ENCODE data around the gene MAPK4.
"Not testable (repeated sequence)": the region's sequence is repeated elsewhere in the genome, so short reads cannot be mapped to it uniquely, and the experiment has no call there.

Gene MAPK4

DNA sequence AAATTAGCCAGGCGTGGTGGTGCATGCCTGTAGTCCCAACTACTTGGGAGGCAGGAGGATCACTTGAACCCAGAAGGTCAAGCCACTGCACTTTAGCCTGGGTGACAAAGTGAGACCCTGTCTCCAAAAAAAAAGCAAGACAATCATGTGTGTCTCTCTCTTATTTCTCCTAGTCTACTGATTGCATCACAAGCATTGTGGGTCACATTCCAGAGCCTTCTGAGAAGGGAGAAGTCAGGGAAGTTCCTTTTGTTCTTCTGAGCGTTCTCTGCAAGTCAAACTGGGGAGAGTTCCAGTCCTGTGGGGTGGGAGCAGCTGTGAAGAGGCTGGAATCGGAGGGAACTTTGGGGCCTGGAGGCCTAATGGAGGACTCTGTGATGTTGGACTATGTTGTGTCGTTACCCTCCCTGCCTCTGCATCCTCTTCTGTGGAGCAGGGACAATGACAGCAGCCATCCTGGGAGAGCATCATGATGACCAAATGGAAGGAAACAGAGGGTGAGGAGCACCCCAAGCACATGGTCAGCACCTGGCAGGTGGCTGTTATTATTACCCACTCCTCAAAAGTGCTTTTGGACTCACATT lies 144.6 kb downstream of the MAPK4 start:
- TF ChIP-seq, protein P1, sequence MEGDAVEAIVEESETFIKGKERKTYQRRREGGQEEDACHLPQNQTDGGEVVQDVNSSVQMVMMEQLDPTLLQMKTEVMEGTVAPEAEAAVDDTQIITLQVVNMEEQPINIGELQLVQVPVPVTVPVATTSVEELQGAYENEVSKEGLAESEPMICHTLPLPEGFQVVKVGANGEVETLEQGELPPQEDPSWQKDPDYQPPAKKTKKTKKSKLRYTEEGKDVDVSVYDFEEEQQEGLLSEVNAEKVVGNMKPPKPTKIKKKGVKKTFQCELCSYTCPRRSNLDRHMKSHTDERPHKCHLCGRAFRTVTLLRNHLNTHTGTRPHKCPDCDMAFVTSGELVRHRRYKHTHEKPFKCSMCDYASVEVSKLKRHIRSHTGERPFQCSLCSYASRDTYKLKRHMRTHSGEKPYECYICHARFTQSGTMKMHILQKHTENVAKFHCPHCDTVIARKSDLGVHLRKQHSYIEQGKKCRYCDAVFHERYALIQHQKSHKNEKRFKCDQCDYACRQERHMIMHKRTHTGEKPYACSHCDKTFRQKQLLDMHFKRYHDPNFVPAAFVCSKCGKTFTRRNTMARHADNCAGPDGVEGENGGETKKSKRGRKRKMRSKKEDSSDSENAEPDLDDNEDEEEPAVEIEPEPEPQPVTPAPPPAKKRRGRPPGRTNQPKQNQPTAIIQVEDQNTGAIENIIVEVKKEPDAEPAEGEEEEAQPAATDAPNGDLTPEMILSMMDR (IDR thresholded peaks at IDR 0.05; ENCODE audit: low read depth, low read length, missing control alignments), result no peak
- DNase-seq (ENCODE audit: extremely low read depth, low read depth), result no peak
- H3K4me3 ChIP-seq (replicated peaks; ENCODE audit: low read depth, low read length), result no peak overlapping the region

DNA sequence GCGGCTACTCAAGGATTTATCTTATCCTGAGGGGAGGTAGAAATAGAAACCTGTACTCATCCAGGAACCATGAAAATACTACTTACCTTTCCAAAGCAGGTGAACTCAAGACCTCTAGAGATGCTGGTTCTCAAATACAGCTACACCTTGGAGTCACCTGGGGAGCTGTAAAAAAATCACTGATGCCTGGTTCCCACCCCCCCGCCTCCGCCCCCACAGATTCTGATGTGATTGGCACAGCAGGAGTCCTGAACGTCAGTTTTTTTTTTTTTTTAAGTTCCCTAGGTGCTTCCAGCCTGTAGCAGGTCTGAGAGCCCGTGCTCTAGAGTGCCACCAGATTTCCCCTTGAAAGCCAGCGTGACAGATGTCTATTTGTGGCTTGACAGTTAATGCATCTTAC lies 146.3 kb downstream of the MAPK4 start:
- no peak for DNase-seq (ENCODE audit: extremely low read depth, low read depth)
- TF ChIP-seq, protein P1 (IDR thresholded peaks at IDR 0.05; ENCODE audit: low read depth, low read length, missing control alignments), result no peak
- no peak overlapping the region for H3K4me3 ChIP-seq (replicated peaks; ENCODE audit: low read depth, low read length)

DNA sequence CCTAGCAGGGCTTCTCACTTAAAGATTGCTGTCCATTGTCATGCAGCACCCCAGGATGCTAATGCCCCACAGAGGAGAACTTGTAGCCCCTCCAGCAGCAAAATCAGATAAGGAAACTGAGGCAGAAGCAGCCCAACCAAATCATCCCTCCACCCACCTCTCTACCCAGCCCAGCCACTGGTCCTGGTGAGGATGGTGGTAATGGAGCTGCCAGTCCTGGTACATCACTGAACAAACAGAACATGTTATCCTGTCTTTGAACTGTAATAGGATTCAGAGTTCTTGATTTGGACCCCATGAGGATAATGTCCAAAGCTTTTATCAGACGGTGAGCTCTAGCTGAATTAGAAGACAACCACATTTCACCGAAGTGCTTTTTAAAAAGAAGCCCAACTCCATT lies 146.8 kb downstream of the MAPK4 start:
- DNase-seq (ENCODE audit: extremely low read depth, low read depth), result no peak
- TF ChIP-seq, protein P1 (IDR thresholded peaks at IDR 0.05; ENCODE audit: low read depth, low read length, missing control alignments), result no peak
- H3K4me3 ChIP-seq (replicated peaks; ENCODE audit: low read depth, low read length), result no peak overlapping the region

DNA sequence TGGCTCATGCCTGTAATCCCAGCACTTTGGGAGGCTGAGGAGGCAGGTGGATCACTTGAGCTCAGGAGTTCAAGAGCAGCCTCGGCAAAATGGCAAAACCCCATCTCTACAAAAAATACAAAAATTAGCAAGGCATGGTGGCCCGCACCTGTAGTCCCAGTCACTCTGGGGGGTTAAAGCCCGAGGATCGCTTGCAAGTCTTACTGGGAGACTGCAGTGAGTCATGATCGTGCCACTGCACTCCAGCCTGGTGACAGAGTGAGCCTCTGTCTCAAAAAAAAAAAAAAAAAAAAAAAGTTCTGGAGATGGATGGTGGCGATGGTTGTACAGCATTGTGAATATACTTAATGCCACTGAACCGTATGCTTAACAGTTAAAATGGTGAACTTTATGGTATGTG lies 147.4 kb downstream of the MAPK4 start:
- DNase-seq (ENCODE audit: extremely low read depth, low read depth); H3K4me3 ChIP-seq (replicated peaks; ENCODE audit: low read depth, low read length): not testable (repeated sequence)

DNA sequence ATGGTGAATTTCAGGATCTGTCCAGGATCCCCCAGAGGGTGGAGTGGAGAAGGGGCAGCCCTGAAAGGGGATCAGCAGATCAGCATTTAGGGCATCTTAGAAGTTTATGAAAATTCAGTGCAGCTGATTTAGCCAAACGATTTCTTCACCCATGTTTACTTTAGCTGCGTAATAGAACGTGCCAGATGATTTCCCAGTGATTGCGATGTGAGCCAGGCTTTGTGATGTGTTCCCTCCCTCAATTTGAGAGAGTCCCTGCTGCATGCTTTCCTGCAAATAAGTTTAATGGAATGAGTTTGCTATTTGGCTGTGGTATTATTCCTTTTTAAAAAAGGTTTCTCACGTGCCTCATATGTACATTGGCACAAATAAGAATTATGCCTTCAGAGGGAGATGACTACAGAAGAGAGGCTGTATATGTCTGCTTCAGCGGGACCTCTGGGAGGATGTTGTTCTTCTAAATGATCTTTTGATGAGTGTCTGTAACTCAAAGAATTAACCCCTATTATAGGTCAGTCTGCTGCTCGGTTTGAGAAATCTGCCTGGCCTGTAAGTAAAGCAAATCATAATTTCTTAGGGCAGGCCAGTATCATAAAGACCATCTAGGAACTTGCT lies 148.1 kb downstream of the MAPK4 start:
- TF ChIP-seq, protein P1 (IDR thresholded peaks at IDR 0.05; ENCODE audit: low read depth, low read length, missing control alignments), result no peak
- no peak for DNase-seq (ENCODE audit: extremely low read depth, low read depth)

DNA sequence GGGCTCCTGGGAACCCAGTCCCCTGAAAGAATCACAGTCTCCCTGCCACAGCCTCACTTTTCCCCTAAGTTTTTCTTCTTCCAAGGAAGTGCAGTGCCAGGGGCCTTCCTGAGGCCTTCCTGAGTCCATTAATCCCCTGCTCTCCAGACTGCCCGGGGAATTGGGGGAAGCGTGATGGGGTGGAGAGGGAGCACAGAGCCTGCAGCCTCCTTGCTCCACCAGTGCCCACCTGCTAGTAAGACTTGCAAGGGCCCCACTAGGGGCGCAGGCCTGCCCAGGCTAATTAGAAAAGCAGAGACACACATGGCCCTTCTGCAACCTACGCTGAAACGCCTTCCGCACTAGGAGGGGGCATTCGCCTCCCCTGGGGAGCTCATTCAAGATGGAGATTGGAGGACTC lies 149.3 kb downstream of the MAPK4 start:
- no peak overlapping the region for H3K4me3 ChIP-seq (replicated peaks; ENCODE audit: low read depth, low read length)
- TF ChIP-seq, protein P1 (IDR thresholded peaks at IDR 0.05; ENCODE audit: low read depth, low read length, missing control alignments), result no peak
- DNase-seq (ENCODE audit: extremely low read depth, low read depth), result no peak

More for the DNA sequence above, 148.1 kb downstream of the MAPK4 start:
- H3K4me3 ChIP-seq (replicated peaks; ENCODE audit: low read depth, low read length), result no peak overlapping the region

DNA sequence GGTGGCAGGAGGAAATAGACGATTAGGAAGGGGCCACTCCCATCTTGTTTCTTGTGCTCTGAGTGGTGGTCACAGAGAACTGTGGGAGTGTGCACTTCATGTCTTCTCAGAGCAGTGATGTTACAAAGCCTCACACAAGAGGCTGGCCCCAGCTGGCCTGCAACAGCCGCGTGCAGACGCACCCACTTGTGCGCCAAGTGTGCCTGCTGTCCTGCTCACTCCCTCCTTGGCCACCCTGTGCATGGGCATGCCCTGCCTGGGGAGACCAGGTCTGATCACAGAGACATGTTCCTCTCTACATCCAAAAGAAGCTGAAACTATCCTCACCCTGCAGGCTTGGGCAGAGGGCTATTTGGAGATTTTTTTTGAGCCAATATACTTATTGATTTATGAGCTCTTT lies 151.5 kb downstream of the MAPK4 start:
- H3K4me3 ChIP-seq (replicated peaks; ENCODE audit: low read depth, low read length), result no peak overlapping the region
- DNase-seq (ENCODE audit: extremely low read depth, low read depth), result no peak
- TF ChIP-seq, protein P1 (IDR thresholded peaks at IDR 0.05; ENCODE audit: low read depth, low read length, missing control alignments), result no peak

Data from HFF-Myc (cell line).